ENCODE results near the gene FRMD8.

DNA sequence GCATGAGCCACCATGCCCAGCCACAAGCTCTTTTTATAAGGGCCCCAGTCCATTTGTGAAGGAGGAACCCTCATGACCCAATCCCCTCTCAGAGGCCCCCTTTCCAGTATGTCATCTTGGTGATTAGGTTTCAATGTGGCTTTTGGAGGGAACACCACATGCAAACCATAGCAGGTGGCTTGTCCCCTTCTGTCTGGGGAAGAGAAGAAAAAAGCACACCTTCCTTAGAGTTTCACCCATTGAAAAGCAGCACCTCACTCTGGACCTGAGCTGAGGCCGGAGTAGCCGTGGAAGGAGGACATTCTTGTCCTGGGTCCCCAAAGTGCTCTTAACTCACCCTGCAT is 61.6 kb downstream of the FRMD8 start:
- TF ChIP-seq CTCF (IDR thresholded peaks at IDR 0.05; ENCODE audit: extremely low read depth in 1 of 2, insufficient read depth in 1 of 2, low read depth in 1 of 2, low read length in 2 of 2), result no peak
- no peak for TF ChIP-seq JUN (IDR thresholded peaks at IDR 0.05; ENCODE audit: borderline replicate concordance, insufficient read depth, insufficient read length, low read depth)
- TF ChIP-seq POLR2AphosphoS5 (IDR thresholded peaks at IDR 0.05; ENCODE audit: insufficient read depth, low read depth, low read length), result no peak
